ENCODE data around the gene STAG3. TPM values are rescaled to one million over a fixed set of nuclear protein-coding genes. Genes with fewer than 3 reads are reported as not detected.
"Not testable (repeated sequence)": the region's sequence is repeated elsewhere in the genome, so short reads cannot be mapped to it uniquely, and the experiment has no call there.

Gene STAG3
- polyA plus RNA-seq, 1 donor, result 15.6 TPM

DNA sequence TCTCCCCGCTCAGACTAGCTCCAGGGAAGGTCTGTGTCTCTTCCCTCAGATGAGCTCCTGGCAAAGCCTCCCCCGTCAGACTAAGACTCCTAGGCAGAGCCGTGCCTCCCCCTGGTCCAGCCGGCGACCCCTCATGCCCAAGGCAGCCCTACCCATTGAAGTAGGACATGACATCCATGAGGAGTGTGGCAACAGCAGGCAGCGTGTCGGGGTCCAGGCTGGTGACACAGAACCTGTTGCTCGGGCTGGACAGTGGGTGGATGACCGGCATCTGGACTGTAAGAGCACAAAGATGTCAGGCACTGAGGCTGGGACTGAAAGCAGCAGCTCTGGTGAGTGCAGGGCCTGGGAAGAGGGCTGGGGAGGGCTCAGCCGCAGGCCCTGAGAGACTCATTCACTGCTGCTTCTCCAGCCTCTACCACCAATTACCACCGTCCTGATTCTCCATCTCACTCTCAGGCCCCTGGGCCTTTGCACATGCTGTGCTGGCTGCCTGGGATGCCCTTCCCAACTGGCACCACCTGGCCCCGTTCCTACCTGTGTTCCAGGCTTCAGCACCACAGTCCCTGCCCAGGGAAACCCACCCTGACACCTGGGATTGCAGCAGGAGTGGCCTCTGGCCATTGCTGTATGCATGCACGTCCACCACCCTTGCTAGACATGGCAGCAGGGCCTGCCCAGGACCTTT lies 44.9 kb downstream of the STAG3 start:
- no CpG with 5 or more reads among the region's 13 CpGs for WGBS (ENCODE audit: insufficient coverage, low lambda C conversion rate)
- H3K27ac ChIP-seq (ENCODE audit: low read length), result no peak overlapping the region

DNA sequence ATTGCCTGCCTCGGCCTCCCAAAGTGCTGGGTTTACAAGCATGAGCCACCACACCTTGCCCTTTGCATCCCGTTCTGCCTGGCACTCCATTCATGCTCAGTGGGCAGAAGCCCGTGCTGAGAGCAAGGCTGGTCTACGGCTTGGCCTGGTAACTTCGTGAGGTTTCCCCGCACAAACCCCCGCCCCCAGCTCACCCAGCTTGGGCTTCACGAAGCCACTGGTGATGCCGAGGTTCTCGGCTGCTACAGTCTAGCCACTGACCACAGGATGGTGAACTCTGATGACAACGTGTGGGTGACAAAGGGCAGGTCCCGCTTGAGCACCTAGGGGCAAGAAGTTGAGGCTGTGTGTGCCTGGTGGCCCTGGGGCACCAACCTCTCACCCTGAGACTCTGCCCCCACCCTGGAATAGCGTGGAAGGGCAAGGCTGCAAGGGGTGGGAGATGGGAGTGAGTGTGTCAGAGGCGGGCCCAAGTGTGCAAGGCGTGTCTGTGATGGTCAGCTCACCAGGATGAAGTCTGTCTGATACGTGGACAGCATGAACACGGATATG lies 45.7 kb downstream of the STAG3 start:
- H3K27ac ChIP-seq (ENCODE audit: low read length); H3K27me3 ChIP-seq (ENCODE audit: control insufficient read depth, insufficient read depth, low read length); H3K4me3 ChIP-seq (ENCODE audit: low read length); H3K9me3 ChIP-seq (ENCODE audit: control insufficient read depth, low read depth, low read length); DNase-seq; H3K4me1 ChIP-seq (ENCODE audit: control insufficient read depth, insufficient read depth, low read length): not testable (repeated sequence)
- H3K36me3 ChIP-seq (ENCODE audit: control insufficient read depth, insufficient read depth, low read length), result peaks cover 21% of the 10 kb centered on the region
- no CpG with 5 or more reads among the region's 17 CpGs for WGBS (ENCODE audit: insufficient coverage, low lambda C conversion rate)

More for the DNA sequence above, 44.9 kb downstream of the STAG3 start:
- Histone ChIP-seq H3K4me1 (ENCODE audit: control insufficient read depth, insufficient read depth, low read length) (no peaks in the 10 kb centered on the region), H3K36me3 (ENCODE audit: control insufficient read depth, insufficient read depth, low read length) (peaks cover 21% of the 10 kb centered on the region), H3K4me3 (ENCODE audit: low read length) (no peak overlapping the region), H3K27me3 (ENCODE audit: control insufficient read depth, insufficient read depth, low read length) (no peaks in the 10 kb centered on the region), H3K9me3 (ENCODE audit: control insufficient read depth, low read depth, low read length) (no peaks in the 10 kb centered on the region)
- DNase-seq, result no peak

GRCh38 chr7:100224891-100225290 lies 47.2 kb downstream of the STAG3 start:
- H3K36me3 ChIP-seq (ENCODE audit: control insufficient read depth, insufficient read depth, low read length), result peaks cover 18% of the 10 kb centered on the region
- H3K9me3 ChIP-seq (ENCODE audit: control insufficient read depth, low read depth, low read length); H3K4me1 ChIP-seq (ENCODE audit: control insufficient read depth, insufficient read depth, low read length); H3K27ac ChIP-seq (ENCODE audit: low read length); H3K4me3 ChIP-seq (ENCODE audit: low read length); H3K27me3 ChIP-seq (ENCODE audit: control insufficient read depth, insufficient read depth, low read length); DNase-seq: not testable (repeated sequence)
- no CpG with 5 or more reads among the region's 6 CpGs for WGBS (ENCODE audit: insufficient coverage, low lambda C conversion rate)

DNA sequence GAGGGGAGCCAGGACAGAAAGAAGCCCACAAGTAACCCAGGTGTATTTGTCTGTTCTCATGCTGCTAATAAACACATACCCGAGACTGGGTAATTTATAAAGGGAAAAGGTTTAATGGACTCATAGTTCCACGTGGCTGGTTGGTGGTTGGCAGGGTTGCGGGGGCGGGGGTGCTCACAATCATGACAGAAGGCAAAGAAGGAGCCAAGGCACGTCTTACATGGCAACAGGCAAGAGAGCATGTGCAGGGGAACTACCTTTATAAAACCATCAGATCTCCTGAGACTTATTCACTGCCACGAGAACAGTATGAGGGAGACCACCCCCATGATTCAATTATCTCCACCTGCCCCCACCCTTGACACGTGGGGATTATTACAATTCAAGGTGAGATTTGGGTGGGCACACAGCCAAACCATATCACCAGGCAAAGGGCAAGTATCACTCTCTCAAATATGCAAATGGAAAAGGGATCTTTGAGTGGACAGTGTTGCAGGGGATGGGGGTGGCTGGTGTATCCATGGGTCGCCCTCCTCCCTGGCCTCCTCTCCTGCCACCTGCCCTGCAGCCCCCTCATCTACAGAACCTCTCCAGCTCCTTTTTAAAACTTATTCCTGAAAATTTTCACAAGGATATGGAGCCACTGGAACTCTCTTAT lies 57.1 kb downstream of the STAG3 start:
- H3K4me3 ChIP-seq (ENCODE audit: low read length); H3K27me3 ChIP-seq (ENCODE audit: control insufficient read depth, insufficient read depth, low read length); DNase-seq; H3K36me3 ChIP-seq (ENCODE audit: control insufficient read depth, insufficient read depth, low read length); H3K4me1 ChIP-seq (ENCODE audit: control insufficient read depth, insufficient read depth, low read length); H3K27ac ChIP-seq (ENCODE audit: low read length); H3K9me3 ChIP-seq (ENCODE audit: control insufficient read depth, low read depth, low read length): not testable (repeated sequence)
- 90% methylated on average over 2 of the region's 8 CpGs for WGBS (ENCODE audit: insufficient coverage, low lambda C conversion rate)

DNA sequence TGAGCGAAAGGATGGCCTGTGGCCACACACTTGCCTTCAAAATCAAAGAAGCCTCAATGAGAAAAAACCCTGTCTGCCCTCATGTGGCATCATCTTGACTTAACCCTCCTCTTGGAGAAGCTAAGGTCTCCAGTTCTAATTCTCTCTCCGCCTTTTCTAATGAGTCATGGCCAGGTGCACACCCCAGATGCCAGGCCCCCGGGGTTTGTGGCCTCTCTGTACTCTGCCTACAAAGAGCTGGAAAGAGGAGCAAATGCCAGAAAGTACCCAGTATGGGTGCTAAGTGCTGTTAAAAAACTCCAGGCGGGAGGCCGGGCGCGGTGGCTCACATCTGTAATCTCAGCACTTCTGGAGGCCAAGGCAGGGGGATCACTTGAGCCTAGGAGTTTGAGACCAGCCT lies 62.3 kb downstream of the STAG3 start:
- not testable (repeated sequence) for H3K4me1 ChIP-seq (ENCODE audit: control insufficient read depth, insufficient read depth, low read length); DNase-seq; H3K9me3 ChIP-seq (ENCODE audit: control insufficient read depth, low read depth, low read length); H3K27ac ChIP-seq (ENCODE audit: low read length); H3K27me3 ChIP-seq (ENCODE audit: control insufficient read depth, insufficient read depth, low read length); H3K4me3 ChIP-seq (ENCODE audit: low read length); H3K36me3 ChIP-seq (ENCODE audit: control insufficient read depth, insufficient read depth, low read length)
- no CpG with 5 or more reads among the region's 7 CpGs for WGBS (ENCODE audit: insufficient coverage, low lambda C conversion rate)

- not testable (repeated sequence) for H3K36me3 ChIP-seq (ENCODE audit: control insufficient read depth, insufficient read depth, low read length); H3K4me1 ChIP-seq (ENCODE audit: control insufficient read depth, insufficient read depth, low read length); H3K4me3 ChIP-seq (ENCODE audit: low read length); H3K9me3 ChIP-seq (ENCODE audit: control insufficient read depth, low read depth, low read length); H3K27me3 ChIP-seq (ENCODE audit: control insufficient read depth, insufficient read depth, low read length); DNase-seq; H3K27ac ChIP-seq (ENCODE audit: low read length)
- WGBS (ENCODE audit: insufficient coverage, low lambda C conversion rate), result no CpG with 5 or more reads among the region's 12 CpGs
These were observed 65.7 kb downstream of the STAG3 start for GRCh38 chr7:100243385-100243784.

DNA sequence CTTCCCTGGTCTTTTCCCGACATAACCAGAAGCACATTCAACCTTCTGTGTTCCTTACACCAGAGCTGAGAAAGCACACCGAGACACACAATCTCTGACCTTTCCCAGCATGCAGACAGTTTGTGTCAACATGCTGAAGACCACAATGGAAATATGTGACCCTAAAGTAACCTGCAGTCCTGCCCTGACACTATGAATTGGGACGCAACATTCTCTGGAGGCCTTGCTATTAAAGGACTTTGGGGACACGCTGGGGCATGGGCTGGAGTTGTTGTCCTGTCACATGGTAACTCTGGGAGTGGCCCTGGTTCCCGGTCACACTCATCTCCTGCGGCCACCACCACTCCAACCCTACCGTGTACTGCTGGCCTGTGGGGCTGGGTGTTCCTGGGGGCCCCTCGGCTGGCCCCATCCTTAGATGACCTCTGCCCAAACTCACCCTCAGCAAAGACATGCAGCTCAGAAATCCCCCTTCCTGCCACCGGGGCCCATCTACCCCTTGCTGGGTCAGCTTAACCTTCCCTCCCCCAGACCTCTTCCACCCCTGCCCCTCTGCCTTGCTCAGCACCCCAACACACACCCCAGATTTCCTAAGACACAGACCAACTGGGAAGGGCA lies 67.4 kb downstream of the STAG3 start:
- H3K9me3 ChIP-seq (ENCODE audit: control insufficient read depth, low read depth, low read length); H3K4me3 ChIP-seq (ENCODE audit: low read length); DNase-seq; H3K4me1 ChIP-seq (ENCODE audit: control insufficient read depth, insufficient read depth, low read length); H3K36me3 ChIP-seq (ENCODE audit: control insufficient read depth, insufficient read depth, low read length); H3K27me3 ChIP-seq (ENCODE audit: control insufficient read depth, insufficient read depth, low read length); H3K27ac ChIP-seq (ENCODE audit: low read length): not testable (repeated sequence)
- 60% methylated on average over 1 of the region's 9 CpGs for WGBS (ENCODE audit: insufficient coverage, low lambda C conversion rate)

DNA sequence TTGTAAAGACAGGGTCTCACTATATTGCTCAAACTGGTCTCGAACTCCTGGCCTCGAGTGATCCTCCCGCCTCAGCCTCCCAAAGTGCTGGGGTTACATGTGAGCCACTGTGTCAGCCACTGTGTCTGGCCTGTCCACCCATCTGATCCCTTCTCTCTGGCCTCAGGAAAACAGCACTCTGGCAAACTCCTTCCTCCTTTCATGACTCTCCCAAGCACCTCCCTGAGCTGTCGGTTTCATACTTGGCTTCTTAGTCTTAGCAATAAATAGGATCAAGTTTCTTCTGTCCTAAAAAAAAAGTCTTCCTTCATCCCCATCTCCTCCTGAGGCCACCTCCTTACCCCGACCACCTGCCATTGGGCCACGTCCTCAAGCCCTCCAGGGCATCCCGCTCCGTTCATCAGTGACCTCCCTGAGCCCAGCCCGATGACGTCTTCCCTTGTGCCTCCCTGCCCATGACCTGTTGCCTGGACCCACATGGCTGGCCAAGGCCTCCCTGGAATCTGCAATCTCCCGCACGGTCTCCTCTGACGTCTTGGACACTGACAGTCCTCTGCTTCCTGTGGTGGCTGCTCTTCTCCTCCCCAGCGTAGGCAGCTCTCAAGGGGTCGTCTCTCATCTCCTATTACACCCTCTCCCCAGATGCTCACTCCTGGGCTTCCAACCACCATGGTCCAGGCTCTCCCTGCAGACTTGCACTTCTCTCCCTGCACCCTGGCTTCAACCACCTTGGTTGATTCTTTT lies 68.6 kb downstream of the STAG3 start:
- 43% methylated on average over 1 of the region's 15 CpGs for WGBS (ENCODE audit: insufficient coverage, low lambda C conversion rate)
- not testable (repeated sequence) for H3K9me3 ChIP-seq (ENCODE audit: control insufficient read depth, low read depth, low read length); H3K27me3 ChIP-seq (ENCODE audit: control insufficient read depth, insufficient read depth, low read length); DNase-seq; H3K4me1 ChIP-seq (ENCODE audit: control insufficient read depth, insufficient read depth, low read length); H3K4me3 ChIP-seq (ENCODE audit: low read length); H3K27ac ChIP-seq (ENCODE audit: low read length); H3K36me3 ChIP-seq (ENCODE audit: control insufficient read depth, insufficient read depth, low read length)

DNA sequence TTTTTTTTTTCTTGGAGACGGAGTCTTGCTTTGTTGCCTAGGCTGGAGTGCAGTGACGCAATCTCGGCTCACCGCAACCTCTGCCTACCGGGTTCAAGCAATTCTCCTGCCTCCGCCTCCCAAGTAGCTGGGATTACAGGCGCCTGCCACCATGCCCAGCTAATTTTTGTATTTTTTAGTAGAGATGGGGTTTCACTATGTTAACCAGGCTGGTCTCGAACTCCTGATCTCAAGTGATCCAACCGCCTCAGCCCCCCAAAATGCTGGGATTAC lies 69.1 kb downstream of the STAG3 start:
- WGBS (ENCODE audit: insufficient coverage, low lambda C conversion rate), result no CpG with 5 or more reads among the region's 9 CpGs
- H3K4me1 ChIP-seq (ENCODE audit: control insufficient read depth, insufficient read depth, low read length); H3K36me3 ChIP-seq (ENCODE audit: control insufficient read depth, insufficient read depth, low read length); H3K4me3 ChIP-seq (ENCODE audit: low read length); H3K27me3 ChIP-seq (ENCODE audit: control insufficient read depth, insufficient read depth, low read length); DNase-seq; H3K9me3 ChIP-seq (ENCODE audit: control insufficient read depth, low read depth, low read length); H3K27ac ChIP-seq (ENCODE audit: low read length): not testable (repeated sequence)

GRCh38 chr7:100247152-100247757 lies 69.5 kb downstream of the STAG3 start:
- Histone ChIP-seq H3K27me3 (ENCODE audit: control insufficient read depth, insufficient read depth, low read length) (no peaks in the 10 kb centered on the region), H3K4me3 (ENCODE audit: low read length) (no peak overlapping the region), H3K9me3 (ENCODE audit: control insufficient read depth, low read depth, low read length) (no peaks in the 10 kb centered on the region), H3K36me3 (ENCODE audit: control insufficient read depth, insufficient read depth, low read length) (no peaks in the 10 kb centered on the region), H3K4me1 (ENCODE audit: control insufficient read depth, insufficient read depth, low read length) (peaks cover 4% of the 10 kb centered on the region), H3K27ac (ENCODE audit: low read length) (peak overlapping the region; percentile 38)
- WGBS (ENCODE audit: insufficient coverage, low lambda C conversion rate), result no CpG with 5 or more reads among the region's 11 CpGs
- DNase-seq, result peak; percentile 49 to 72
